Astrocyte (in vitro differentiated cells and primary cell): ENCODE data around the gene PGD. TPM values are rescaled to one million over a fixed set of nuclear protein-coding genes. Genes with fewer than 3 reads are reported as not detected.

Experiments
- DNase-seq: peaks from one replicate; pipeline ENCODE4 v3.0.0-alpha.2; 2010; ENCODE audit warnings: low read depth
- FAIRE-seq: peaks from 2 replicates; lab custom pipeline; 2011; peaks lifted over from hg19 to GRCh38; lab: Jason Lieb, UNC
- H2AFZ ChIP-seq: 2 replicates; pipeline ENCODE4 v1.6.0; 2012; ENCODE audit warnings: low read depth, low read length, inconsistent platforms
- H3K27ac ChIP-seq: 2 replicates; pipeline ENCODE4 v1.5.1; 2011; ENCODE audit warnings: low read depth, low read length, inconsistent platforms
- H3K27me3 ChIP-seq: 2 replicates; pipeline ENCODE4 v1.6.0; 2011; ENCODE audit warnings: low read length, inconsistent platforms; ENCODE audit not compliant: insufficient read depth
- H3K36me3 ChIP-seq: 2 replicates; pipeline ENCODE4 v1.5.1; 2011; ENCODE audit warnings: low read length, inconsistent platforms; ENCODE audit not compliant: insufficient read depth
- H3K4me1 ChIP-seq: 2 replicates; pipeline ENCODE4 v1.5.1; 2011; ENCODE audit warnings: low read length, inconsistent platforms; ENCODE audit not compliant: insufficient read depth
- H3K4me2 ChIP-seq: 2 replicates; pipeline ENCODE4 v1.6.0; 2012; ENCODE audit warnings: low read length, inconsistent platforms
- H3K4me3 ChIP-seq: 2 replicates; pipeline ENCODE4 v1.5.1; 2011; ENCODE audit warnings: low read depth, mild to moderate bottlenecking, low read length, inconsistent platforms; ENCODE audit not compliant: insufficient read depth
- H3K79me2 ChIP-seq: 2 replicates; pipeline ENCODE4 v1.6.0; 2012; ENCODE audit warnings: mild to moderate bottlenecking, low read length, inconsistent platforms; ENCODE audit not compliant: insufficient read depth
- H3K9ac ChIP-seq: 2 replicates; pipeline ENCODE4 v1.6.0; 2012; ENCODE audit warnings: mild to moderate bottlenecking, low read length, inconsistent platforms
- H3K9me3 ChIP-seq: 2 replicates; pipeline ENCODE4 v1.5.1; 2012; ENCODE audit warnings: low read depth, mild to moderate bottlenecking, low read length, inconsistent platforms; ENCODE audit not compliant: insufficient read depth
- H4K20me1 ChIP-seq: 2 replicates; pipeline ENCODE4 v1.6.0; 2012; ENCODE audit warnings: low read length, inconsistent platforms; ENCODE audit not compliant: insufficient read depth
- H3K27ac Mint-ChIP-seq: one replicate; pipeline ENCODE4 v1.8.0; 2021; ENCODE audit warnings: mild to moderate bottlenecking, mixed read lengths; ENCODE audit not compliant: unreplicated experiment
- H3K27me3 Mint-ChIP-seq: one replicate; pipeline ENCODE4 v1.8.0; 2021; ENCODE audit warnings: low read depth, mixed read lengths; ENCODE audit not compliant: unreplicated experiment
- H3K36me3 Mint-ChIP-seq: one replicate; pipeline ENCODE4 v1.8.0; 2021; ENCODE audit warnings: low read depth, mixed read lengths; ENCODE audit not compliant: unreplicated experiment
- H3K4me1 Mint-ChIP-seq: one replicate; pipeline ENCODE4 v1.8.0; 2021; ENCODE audit warnings: low read depth, mixed read lengths; ENCODE audit not compliant: unreplicated experiment
- H3K4me3 Mint-ChIP-seq: one replicate; pipeline ENCODE4 v1.8.0; 2021; ENCODE audit warnings: mild to moderate bottlenecking, moderate library complexity, mixed read lengths; ENCODE audit not compliant: unreplicated experiment
- H3K9me3 Mint-ChIP-seq: one replicate; pipeline ENCODE4 v1.8.0; 2021; ENCODE audit warnings: mild to moderate bottlenecking, mixed read lengths; ENCODE audit not compliant: unreplicated experiment
- CTCF ChIP-seq: IDR thresholded peaks from 2 replicates; pipeline ENCODE4 v1.5.1; 2011; ENCODE audit warnings: low read depth, mild to moderate bottlenecking, inconsistent platforms, low read length, moderate library complexity; ENCODE audit not compliant: insufficient read depth
- EZH2 ChIP-seq: IDR thresholded peaks from 2 replicates; pipeline ENCODE4 v1.6.1; 2012; ENCODE audit warnings: mild to moderate bottlenecking, low read length, inconsistent platforms; ENCODE audit not compliant: insufficient read depth
- total RNA-seq: library from RNA; stranded (reverse); gene quantifications from 2 replicates; pipeline ENCODE4 v1.2.1, GENCODE V29; 2021

The PGD gene
- total RNA-seq, 1 donor from 2014 or later, result 224 TPM

- H3K27me3 ChIP-seq, result no peaks in the 10 kb centered on the region
- Mint-ChIP-seq H3K27ac (no peak overlapping the region), H3K36me3 (peaks cover 1% of the 10 kb centered on the region), H3K4me1 (no peaks in the 10 kb centered on the region), H3K4me3 (no peak overlapping the region), H3K27me3 (no peaks in the 10 kb centered on the region), H3K9me3 (no peaks in the 10 kb centered on the region)
- no peaks in the 10 kb centered on the region for H3K9me3 ChIP-seq
- H3K4me1 ChIP-seq, result no peaks in the 10 kb centered on the region
- H2AFZ ChIP-seq, result no peak overlapping the region
- H3K27ac ChIP-seq, result no peak overlapping the region
- DNase-seq (no peak), FAIRE-seq (no peak)
- no peaks in the 10 kb centered on the region for H3K36me3 ChIP-seq
- H3K79me2 ChIP-seq, result no peaks in the 10 kb centered on the region
- no peak overlapping the region for H3K4me2 ChIP-seq
- no peaks in the 10 kb centered on the region for H4K20me1 ChIP-seq
- H3K9ac ChIP-seq, result no peak overlapping the region
- no peak overlapping the region for H3K4me3 ChIP-seq
- TF ChIP-seq EZH2 (no peak), CTCF (no peak)
Observed at GRCh38 chr1:10444248-10444647, 45.4 kb downstream of the PGD start.

DNA sequence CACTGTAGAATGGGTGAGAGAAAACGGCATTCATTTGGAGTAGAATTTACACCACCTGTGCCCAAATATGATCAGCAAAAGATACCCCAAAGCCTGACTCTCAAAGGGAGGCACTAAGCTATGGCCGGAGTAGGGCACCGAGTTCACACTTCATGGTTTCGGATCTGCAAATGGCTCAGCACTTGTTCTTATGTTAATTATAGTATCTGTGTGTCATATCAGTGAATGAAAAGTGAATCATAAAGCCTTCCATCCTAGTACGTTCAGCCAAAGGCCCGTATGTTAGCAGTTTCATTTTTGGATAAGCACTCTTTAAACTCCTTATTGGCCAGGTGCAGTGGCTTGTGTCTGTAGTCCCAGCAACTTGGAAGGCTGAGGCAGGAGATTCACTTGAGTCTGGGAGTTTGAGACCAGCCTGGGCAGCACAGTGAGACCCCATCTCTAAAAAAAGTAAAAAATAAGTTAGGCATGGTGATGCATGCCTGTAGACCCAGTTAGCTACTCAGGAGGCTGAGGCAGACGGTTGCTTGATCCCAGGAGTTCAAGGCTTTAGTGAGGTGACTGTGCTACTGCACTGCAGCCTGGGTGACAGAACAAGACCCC lies 46.0 kb downstream of the PGD start:
- Mint-ChIP-seq H3K36me3 (peaks cover 1% of the 10 kb centered on the region), H3K4me3 (no peak overlapping the region), H3K9me3 (no peaks in the 10 kb centered on the region), H3K27me3 (no peaks in the 10 kb centered on the region), H3K4me1 (no peaks in the 10 kb centered on the region), H3K27ac (no peak overlapping the region)
- Histone ChIP-seq H3K27ac (no peak overlapping the region), H3K27me3 (no peaks in the 10 kb centered on the region), H4K20me1 (no peaks in the 10 kb centered on the region), H3K4me3 (no peak overlapping the region), H3K79me2 (no peaks in the 10 kb centered on the region), H3K4me2 (no peak overlapping the region), H3K9ac (no peak overlapping the region), H3K36me3 (no peaks in the 10 kb centered on the region), H3K4me1 (no peaks in the 10 kb centered on the region), H3K9me3 (no peaks in the 10 kb centered on the region), H2AFZ (no peak overlapping the region)
- FAIRE-seq, result no peak
- TF ChIP-seq CTCF (no peak), EZH2 (no peak)
- DNase-seq, result no peak

GRCh38 chr1:10446790-10447422 lies 48.0 kb downstream of the PGD start:
- TF ChIP-seq CTCF (no peak), EZH2 (no peak)
- no peak overlapping the region for H3K4me3 Mint-ChIP-seq

More at GRCh38 chr1:10446790-10447422, 48.0 kb downstream of the PGD start:
- H4K20me1 ChIP-seq, result no peaks in the 10 kb centered on the region
- H2AFZ ChIP-seq, result no peak overlapping the region
- H3K27ac ChIP-seq, result no peak overlapping the region
- no peak overlapping the region for H3K9ac ChIP-seq
- Mint-ChIP-seq H3K27ac (no peak overlapping the region), H3K36me3 (no peaks in the 10 kb centered on the region), H3K4me1 (peaks cover 7% of the 10 kb centered on the region), H3K27me3 (no peaks in the 10 kb centered on the region), H3K9me3 (no peaks in the 10 kb centered on the region)
- H3K27me3 ChIP-seq, result no peaks in the 10 kb centered on the region
- no peaks in the 10 kb centered on the region for H3K9me3 ChIP-seq
- no peaks in the 10 kb centered on the region for H3K79me2 ChIP-seq
- FAIRE-seq (no peak), DNase-seq (no peak)
- H3K4me3 ChIP-seq, result no peak overlapping the region
- H3K4me1 ChIP-seq, result peaks cover 5% of the 10 kb centered on the region
- no peak overlapping the region for H3K4me2 ChIP-seq
- no peaks in the 10 kb centered on the region for H3K36me3 ChIP-seq
